Right lobe of liver (tissue), 6 donors: Measurements from ENCODE around the gene BMP7. TPM values are rescaled to one million over a fixed set of nuclear protein-coding genes. Genes with fewer than 3 reads are reported as not detected.

Experiments
- ATAC-seq, 4 donors: fragments of 200-7000 bp; cut with Tn5 transposase; one replicate each; pipeline ENCODE4 v1.9.1; 2020; ENCODE audit warnings: mild to moderate bottlenecking in 4 of 4, moderate library complexity in 4 of 4
- DNase-seq, 3 donors: peaks; one replicate each; pipeline ENCODE4 v3.0.0-alpha.2; 2020
- H3K27ac ChIP-seq, 3 donors: fragments of 200-600 bp; one replicate each; pipeline ENCODE4 v1.8.0; 2022
- H3K27me3 ChIP-seq, 2 donors: fragments of 200-600 bp; one replicate each; pipeline ENCODE4 v1.8.0; 2022
- H3K36me3 ChIP-seq, 4 donors: fragments of 200-600 bp; sonication (generic) in 1 of 4; one replicate each; pipeline versions ENCODE4 v1.5.1 to v1.8.0; 2017 to 2022; ENCODE audit warnings: control low read depth in 1 of 4
- H3K4me1 ChIP-seq, 4 donors: fragments of 200-600 bp; sonication (generic) in 1 of 4; one replicate each; pipeline versions ENCODE4 v1.5.1 to v1.8.0; 2017 to 2022; ENCODE audit warnings: control low read depth in 1 of 4
- H3K4me3 ChIP-seq, 3 donors: fragments of 200-600 bp; one replicate each; pipeline ENCODE4 v1.8.0; 2022
- H3K9me3 ChIP-seq, 4 donors: fragments of 200-600 bp; sonication (generic) in 1 of 4; one replicate each; pipeline versions ENCODE4 v1.5.1 to v1.8.0; 2017 to 2022; ENCODE audit warnings: control low read depth in 1 of 4
- POLR2A ChIP-seq: fragments of 450-650 bp; IDR thresholded peaks from one replicate; pipeline ENCODE4 v1.6.1; 2017; ENCODE audit warnings: antibody characterized with exemption, mild to moderate bottlenecking
- WGBS: methylation state at CpG from one replicate; pipeline ENCODE4 v1.1.6; 2018; ENCODE audit warnings: low coverage, low lambda C conversion rate; ENCODE audit not compliant: insufficient coverage; ENCODE audit errors: missing lambda C conversion rate; 5-methylcytosine and 5-hydroxymethylcytosine counted together
- intact Hi-C, 2 donors: fragments of 100-400 bp; cut with DNase I; formaldehyde crosslinking; loops; one replicate each; pipeline versions ENCODE4 v1.11.2 to v1.14.1; 2022
- small RNA-seq, 2 experiments: library from RNA; depleted of rRNA; stranded (forward); fragments of <200 nt; gene quantifications; one replicate each; pipeline ENCODE3, GENCODE V24; 2016
- total RNA-seq, 6 experiments: library from RNA; depleted of rRNA in 2 of 6; stranded (reverse); fragments of >200 nt in 2 of 6; fragmentation: NEBNext Ultra II Directional in 3 of 6; extraction: Animal tissue kit (Norgen Biotek cat#: 25700) in 3 of 6; gene quantifications; one replicate each; pipeline versions ENCODE4 v1.1.0 to v1.2.4, GENCODE V29; 2016 to 2023
- TF ChIP-seq, protein P1 (sequence below), 4 donors: fragments of 200-600 bp in 3 of 4; fragments of 450-650 bp in 1 of 4; IDR thresholded peaks; one replicate each; pipeline versions ENCODE4 v1.5.1 to v1.8.0; 2016 to 2022; ENCODE audit warnings: antibody characterized with exemption in 4 of 4, mild to moderate bottlenecking in 2 of 4
- donor health status: DM: no; HTN: yes; CAD: no.
- donor health status: DM: no; HTN: no; CAD: no.
- donor health status: DM: no; HTN: no; CAD: no.
- donor health status: DM: no; HTN: yes; CAD: no.
- donor health status: DM: no; HTN: yes; CAD: no.

The BMP7 gene
- total RNA-seq, 6 experiments from 2014 or later = not detected

DNA sequence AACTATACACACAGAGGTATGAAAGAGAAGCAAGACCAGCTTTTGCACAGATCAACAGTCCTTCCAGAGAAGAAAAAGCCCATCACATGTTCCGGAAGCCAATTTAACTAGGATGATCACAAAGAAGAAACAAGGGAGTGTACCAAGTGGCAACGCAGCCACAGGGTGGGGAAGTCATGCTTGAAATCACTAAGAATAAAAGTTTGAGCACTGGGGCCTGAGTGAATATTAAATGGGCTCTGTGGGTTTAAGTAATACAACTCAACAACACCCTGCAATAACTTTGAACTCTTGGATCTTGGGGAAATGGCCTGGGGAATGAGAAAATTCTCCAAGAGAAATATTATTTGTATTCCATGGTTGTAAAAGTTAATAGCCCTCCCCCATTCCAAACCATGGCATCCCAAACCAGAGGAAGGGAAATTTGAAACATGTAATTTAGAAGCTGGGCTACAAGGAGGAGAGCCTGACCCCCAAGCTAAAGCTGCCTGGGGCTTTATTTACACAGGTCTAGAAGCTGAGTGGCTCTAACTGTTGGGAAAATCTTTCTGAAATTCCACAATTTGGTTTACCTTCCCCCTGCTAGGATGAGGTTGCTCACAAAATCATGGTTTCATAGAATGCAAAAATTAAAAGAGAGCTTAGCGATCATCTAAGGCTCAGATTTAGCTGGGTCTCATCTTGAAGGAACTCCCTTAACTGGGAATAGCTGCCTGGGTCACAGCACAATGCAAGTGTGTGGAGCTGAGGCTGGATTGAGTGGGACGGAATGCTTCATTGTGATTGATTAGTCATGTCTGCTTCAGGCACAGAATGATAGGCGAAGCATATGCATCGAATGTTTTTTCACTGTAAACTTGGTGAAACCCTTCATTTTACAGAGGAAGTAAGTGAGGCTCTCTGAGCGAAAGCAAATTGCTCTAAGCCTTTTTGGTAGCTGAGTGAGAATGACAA lies 143.6 kb downstream of the BMP7 start:
- TF ChIP-seq, protein P1, sequence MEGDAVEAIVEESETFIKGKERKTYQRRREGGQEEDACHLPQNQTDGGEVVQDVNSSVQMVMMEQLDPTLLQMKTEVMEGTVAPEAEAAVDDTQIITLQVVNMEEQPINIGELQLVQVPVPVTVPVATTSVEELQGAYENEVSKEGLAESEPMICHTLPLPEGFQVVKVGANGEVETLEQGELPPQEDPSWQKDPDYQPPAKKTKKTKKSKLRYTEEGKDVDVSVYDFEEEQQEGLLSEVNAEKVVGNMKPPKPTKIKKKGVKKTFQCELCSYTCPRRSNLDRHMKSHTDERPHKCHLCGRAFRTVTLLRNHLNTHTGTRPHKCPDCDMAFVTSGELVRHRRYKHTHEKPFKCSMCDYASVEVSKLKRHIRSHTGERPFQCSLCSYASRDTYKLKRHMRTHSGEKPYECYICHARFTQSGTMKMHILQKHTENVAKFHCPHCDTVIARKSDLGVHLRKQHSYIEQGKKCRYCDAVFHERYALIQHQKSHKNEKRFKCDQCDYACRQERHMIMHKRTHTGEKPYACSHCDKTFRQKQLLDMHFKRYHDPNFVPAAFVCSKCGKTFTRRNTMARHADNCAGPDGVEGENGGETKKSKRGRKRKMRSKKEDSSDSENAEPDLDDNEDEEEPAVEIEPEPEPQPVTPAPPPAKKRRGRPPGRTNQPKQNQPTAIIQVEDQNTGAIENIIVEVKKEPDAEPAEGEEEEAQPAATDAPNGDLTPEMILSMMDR (IDR thresholded peaks at IDR 0.05) = no peak
- TF ChIP-seq POLR2A = no peak
- Histone ChIP-seq H3K36me3 (no peaks in the 10 kb centered on the region), H3K27me3 (no peaks in the 10 kb centered on the region), H3K4me3 (no peak overlapping the region), H3K27ac (no peak overlapping the region), H3K4me1 (no peaks in the 10 kb centered on the region), H3K9me3 (no peaks in the 10 kb centered on the region)
- no peak for DNase-seq
- intact Hi-C loops = no loop called here
- ATAC-seq = no peak
- WGBS = 75% methylated on average over 7 of the region's 7 CpGs

DNA sequence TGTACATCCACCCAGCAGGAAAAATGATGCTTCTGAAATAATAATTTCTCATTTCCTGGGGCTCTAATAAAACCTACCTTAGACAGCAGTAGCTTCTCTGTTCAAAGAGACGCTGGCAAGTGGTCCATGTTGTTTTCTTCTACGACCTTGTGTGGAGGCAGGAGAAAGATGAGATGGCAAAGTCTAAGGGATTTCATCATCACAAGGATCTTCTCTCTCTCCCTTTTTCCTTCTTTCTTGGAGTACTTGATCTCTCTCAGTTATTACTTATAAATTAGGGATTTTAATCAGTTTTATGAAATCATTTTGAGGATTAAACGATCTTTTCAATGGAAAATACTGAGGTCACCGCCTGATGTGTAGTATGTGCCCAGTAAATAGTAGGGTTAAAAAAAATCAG lies 147.5 kb downstream of the BMP7 start:
- H3K36me3 ChIP-seq = no peaks in the 10 kb centered on the region
- WGBS = 82% methylated on average over 4 of the region's 4 CpGs
- H3K4me3 ChIP-seq = no peak overlapping the region
- no peaks in the 10 kb centered on the region for H3K9me3 ChIP-seq
- intact Hi-C loops = no loop called here
- no peaks in the 10 kb centered on the region for H3K27me3 ChIP-seq
- TF ChIP-seq POLR2A = no peak
- TF ChIP-seq, protein P1 (IDR thresholded peaks at IDR 0.05) = no peak
- no peaks in the 10 kb centered on the region for H3K4me1 ChIP-seq
- DNase-seq = no peak
- ATAC-seq = no peak
- H3K27ac ChIP-seq = no peak overlapping the region

Small RNA genes within 50 kb of the gene (small RNA-seq; reads per million reads assigned to genes)
- 0 reads per million in 2 experiments for gene RF00019

Other genes starting within 250 kb of the BMP7 start
- gene SPO11, start 63.2 kb upstream of the BMP7 start, total RNA-seq = not detected
- gene RAE1, start 84.6 kb upstream of the BMP7 start, total RNA-seq = 10 to 100 TPM in 4 of 6 experiments, 1 to 10 TPM in 2; 8.6 to 22.1 (median 11.1) TPM
- gene RBM38, start 124.8 kb upstream of the BMP7 start, total RNA-seq = 10 to 100 TPM in 3 of 6 experiments, 1 to 10 TPM in 3; 3.9 to 16.9 (median 9.6) TPM